Measurements from ENCODE around the gene HORMAD2. TPM values are rescaled to one million over a fixed set of nuclear protein-coding genes. Genes with fewer than 3 reads are reported as not detected.

The HORMAD2 gene
- total and polyA plus RNA-seq, 4 donors = not detected

GRCh38 chr22:30127749-30128166, 47.5 kb downstream of the HORMAD2 start:
- no peak overlapping the region for H3K4me3 ChIP-seq (ENCODE audit: low read length in 2 of 2)
- 76 to 77% methylated on average over 1 of the region's 1 CpG for WGBS, 2 donors
- no peaks in the 10 kb centered on the region for H3K9me3 ChIP-seq (ENCODE audit: control insufficient read depth, low read length)
- H3K36me3 ChIP-seq (ENCODE audit: control insufficient read depth in 1 of 2, insufficient read depth in 2 of 2, low read length in 1 of 2) = no peaks in the 10 kb centered on the region
- no peaks in the 10 kb centered on the region for H3K27me3 ChIP-seq (ENCODE audit: control insufficient read depth in 1 of 2, insufficient read depth in 2 of 2, low read length in 1 of 2)
- ATAC-seq (ENCODE audit: low FRiP score) = no peak
- DNase-seq = no peak
- no peaks in the 10 kb centered on the region for H3K4me1 ChIP-seq (ENCODE audit: control insufficient read depth in 1 of 2, insufficient read depth in 2 of 2, low read length in 2 of 2)
- intact Hi-C loops (cut with DNase I) = no loop called here
- no peak overlapping the region for H3K27ac ChIP-seq (ENCODE audit: low read depth in 1 of 2, low read length in 2 of 2)

- ATAC-seq (ENCODE audit: low FRiP score) (no peak), DNase-seq (no peak)
- H3K9me3 ChIP-seq (ENCODE audit: control insufficient read depth, low read length) = no peaks in the 10 kb centered on the region
- intact Hi-C loops (cut with DNase I) = no loop called here
- no peaks in the 10 kb centered on the region for H3K36me3 ChIP-seq (ENCODE audit: control insufficient read depth in 1 of 2, insufficient read depth in 2 of 2, low read length in 1 of 2)
- 41 to 44% methylated on average over 2 of the region's 2 CpGs for WGBS, 2 donors
- H3K4me1 ChIP-seq (ENCODE audit: control insufficient read depth in 1 of 2, insufficient read depth in 2 of 2, low read length in 2 of 2) = no peaks in the 10 kb centered on the region
- H3K4me3 ChIP-seq (ENCODE audit: low read length in 2 of 2) = no peak overlapping the region
- H3K27ac ChIP-seq (ENCODE audit: low read depth in 1 of 2, low read length in 2 of 2) = no peak overlapping the region
- no peaks in the 10 kb centered on the region for H3K27me3 ChIP-seq (ENCODE audit: control insufficient read depth in 1 of 2, insufficient read depth in 2 of 2, low read length in 1 of 2)
Observed at GRCh38 chr22:30128511-30128910, 48.2 kb downstream of the HORMAD2 start.

GRCh38 chr22:30129636-30130035, 49.4 kb downstream of the HORMAD2 start:
- Histone ChIP-seq H3K27me3 (ENCODE audit: control insufficient read depth in 1 of 2, insufficient read depth in 2 of 2, low read length in 1 of 2) (no peaks in the 10 kb centered on the region), H3K4me1 (ENCODE audit: control insufficient read depth in 1 of 2, insufficient read depth in 2 of 2, low read length in 2 of 2) (no peaks in the 10 kb centered on the region), H3K27ac (ENCODE audit: low read depth in 1 of 2, low read length in 2 of 2) (no peak overlapping the region), H3K9me3 (ENCODE audit: control insufficient read depth, low read length) (no peaks in the 10 kb centered on the region), H3K36me3 (ENCODE audit: control insufficient read depth in 1 of 2, insufficient read depth in 2 of 2, low read length in 1 of 2) (no peaks in the 10 kb centered on the region), H3K4me3 (ENCODE audit: low read length in 2 of 2) (no peak overlapping the region)
- intact Hi-C loops (cut with DNase I) = no loop called here
- DNase-seq (no peak), ATAC-seq (ENCODE audit: low FRiP score) (no peak)
- WGBS, 2 donors = 91 to 98% methylated on average over 1 of the region's 1 CpG

- Histone ChIP-seq H3K36me3 (ENCODE audit: control insufficient read depth in 1 of 2, insufficient read depth in 2 of 2, low read length in 1 of 2) (no peaks in the 10 kb centered on the region), H3K4me1 (ENCODE audit: control insufficient read depth in 1 of 2, insufficient read depth in 2 of 2, low read length in 2 of 2) (no peaks in the 10 kb centered on the region), H3K27me3 (ENCODE audit: control insufficient read depth in 1 of 2, insufficient read depth in 2 of 2, low read length in 1 of 2) (peaks cover 0 to under 1% of the 10 kb centered on the region in 2 donors), H3K9me3 (ENCODE audit: control insufficient read depth, low read length) (no peaks in the 10 kb centered on the region), H3K4me3 (ENCODE audit: low read length in 2 of 2) (no peak overlapping the region), H3K27ac (ENCODE audit: low read depth in 1 of 2, low read length in 2 of 2) (no peak overlapping the region)
- 49 to 56% methylated on average over 4 of the region's 4 CpGs for WGBS, 2 donors
- intact Hi-C loops (cut with DNase I) = no loop called here
- no peak for DNase-seq
- no peak for ATAC-seq (ENCODE audit: low FRiP score)
Observed at GRCh38 chr22:30132290-30132996, 52.2 kb downstream of the HORMAD2 start.

- Histone ChIP-seq H3K4me1 (ENCODE audit: control insufficient read depth in 1 of 2, insufficient read depth in 2 of 2, low read length in 2 of 2) (no peaks in the 10 kb centered on the region), H3K27me3 (ENCODE audit: control insufficient read depth in 1 of 2, insufficient read depth in 2 of 2, low read length in 1 of 2) (peaks cover 0 to 2% of the 10 kb centered on the region in 2 donors), H3K4me3 (ENCODE audit: low read length in 2 of 2) (no peak overlapping the region), H3K9me3 (ENCODE audit: control insufficient read depth, low read length) (peaks cover 5% of the 10 kb centered on the region), H3K27ac (ENCODE audit: low read depth in 1 of 2, low read length in 2 of 2) (no peak overlapping the region), H3K36me3 (ENCODE audit: control insufficient read depth in 1 of 2, insufficient read depth in 2 of 2, low read length in 1 of 2) (no peaks in the 10 kb centered on the region)
- intact Hi-C loops (cut with DNase I) = no loop called here
- DNase-seq (no peak), ATAC-seq (ENCODE audit: low FRiP score) (no peak)
Observed at GRCh38 chr22:30140414-30140813, 60.1 kb downstream of the HORMAD2 start.

- Histone ChIP-seq H3K9me3 (ENCODE audit: control insufficient read depth, low read length) (peaks cover 5% of the 10 kb centered on the region), H3K27me3 (ENCODE audit: control insufficient read depth in 1 of 2, insufficient read depth in 2 of 2, low read length in 1 of 2) (no peaks in the 10 kb centered on the region), H3K27ac (ENCODE audit: low read depth in 1 of 2, low read length in 2 of 2) (no peak overlapping the region), H3K36me3 (ENCODE audit: control insufficient read depth in 1 of 2, insufficient read depth in 2 of 2, low read length in 1 of 2) (no peaks in the 10 kb centered on the region), H3K4me3 (ENCODE audit: low read length in 2 of 2) (no peak overlapping the region), H3K4me1 (ENCODE audit: control insufficient read depth in 1 of 2, insufficient read depth in 2 of 2, low read length in 2 of 2) (no peaks in the 10 kb centered on the region)
- intact Hi-C loops (cut with DNase I) = no loop called here
- no peak for DNase-seq
- ATAC-seq (ENCODE audit: low FRiP score) = no peak
- WGBS, 2 donors = 56 to 76% methylated on average over 2 of the region's 2 CpGs
Observed at GRCh38 chr22:30143265-30143664, 63.0 kb downstream of the HORMAD2 start.

GRCh38 chr22:30144391-30144790, 64.1 kb downstream of the HORMAD2 start:
- Histone ChIP-seq H3K4me1 (ENCODE audit: control insufficient read depth in 1 of 2, insufficient read depth in 2 of 2, low read length in 2 of 2) (no peaks in the 10 kb centered on the region), H3K9me3 (ENCODE audit: control insufficient read depth, low read length) (peaks cover 5% of the 10 kb centered on the region), H3K36me3 (ENCODE audit: control insufficient read depth in 1 of 2, insufficient read depth in 2 of 2, low read length in 1 of 2) (no peaks in the 10 kb centered on the region), H3K27me3 (ENCODE audit: control insufficient read depth in 1 of 2, insufficient read depth in 2 of 2, low read length in 1 of 2) (no peaks in the 10 kb centered on the region), H3K4me3 (ENCODE audit: low read length in 2 of 2) (no peak overlapping the region), H3K27ac (ENCODE audit: low read depth in 1 of 2, low read length in 2 of 2) (no peak overlapping the region)
- intact Hi-C loops (cut with DNase I) = no loop called here
- WGBS, 2 donors = 74 to 78% methylated on average over 5 of the region's 5 CpGs
- ATAC-seq (ENCODE audit: low FRiP score) (no peak), DNase-seq (no peak)

GRCh38 chr22:30150212-30150611, 69.9 kb downstream of the HORMAD2 start:
- intact Hi-C loops (cut with DNase I) = no loop called here
- 86 to 90% methylated on average over 1 of the region's 1 CpG for WGBS, 2 donors
- ATAC-seq (ENCODE audit: low FRiP score) = no peak
- no peak for DNase-seq
- no peaks in the 10 kb centered on the region for H3K36me3 ChIP-seq (ENCODE audit: control insufficient read depth in 1 of 2, insufficient read depth in 2 of 2, low read length in 1 of 2)
- no peaks in the 10 kb centered on the region for H3K9me3 ChIP-seq (ENCODE audit: control insufficient read depth, low read length)
- no peak overlapping the region for H3K27ac ChIP-seq (ENCODE audit: low read depth in 1 of 2, low read length in 2 of 2)
- H3K27me3 ChIP-seq (ENCODE audit: control insufficient read depth in 1 of 2, insufficient read depth in 2 of 2, low read length in 1 of 2) = no peaks in the 10 kb centered on the region
- H3K4me1 ChIP-seq (ENCODE audit: control insufficient read depth in 1 of 2, insufficient read depth in 2 of 2, low read length in 2 of 2) = no peaks in the 10 kb centered on the region
- no peak overlapping the region for H3K4me3 ChIP-seq (ENCODE audit: low read length in 2 of 2)

- Histone ChIP-seq H3K27ac (ENCODE audit: low read depth in 1 of 2, low read length in 2 of 2) (no peak overlapping the region), H3K4me1 (ENCODE audit: control insufficient read depth in 1 of 2, insufficient read depth in 2 of 2, low read length in 2 of 2) (no peaks in the 10 kb centered on the region), H3K4me3 (ENCODE audit: low read length in 2 of 2) (no peak overlapping the region), H3K27me3 (ENCODE audit: control insufficient read depth in 1 of 2, insufficient read depth in 2 of 2, low read length in 1 of 2) (no peaks in the 10 kb centered on the region), H3K9me3 (ENCODE audit: control insufficient read depth, low read length) (no peaks in the 10 kb centered on the region), H3K36me3 (ENCODE audit: control insufficient read depth in 1 of 2, insufficient read depth in 2 of 2, low read length in 1 of 2) (no peaks in the 10 kb centered on the region)
- DNase-seq (no peak), ATAC-seq (ENCODE audit: low FRiP score) (no peak)
- WGBS, 2 donors = 81% methylated on average over 1 of the region's 1 CpG; no CpG with 5 or more reads in 1 of the 2 donors
- intact Hi-C loops (cut with DNase I) = no loop called here
Observed at GRCh38 chr22:30158277-30158676, 78.0 kb downstream of the HORMAD2 start.
